ENCODE results near the gene GPR162.
A peak's percentile ranks its signal among the peaks of the same experiment; 100 is the strongest.
"Not testable (repeated sequence)": the region's sequence is repeated elsewhere in the genome, so short reads cannot be mapped to it uniquely, and the experiment has no call there.

GPR162 gene

GRCh38 chr12:6858799-6859198, 37.2 kb downstream of the GPR162 start:
- no peak for DNase-seq (ENCODE audit: low spot score)

- DNase-seq (ENCODE audit: low spot score): no peak
Measured at GRCh38 chr12:6860116-6860515, 38.5 kb downstream of the GPR162 start.

- DNase-seq (ENCODE audit: low spot score): no peak
Measured at GRCh38 chr12:6860942-6861341, 39.3 kb downstream of the GPR162 start.

- DNase-seq (ENCODE audit: low spot score): no peak
Measured at GRCh38 chr12:6861391-6861790, 39.8 kb downstream of the GPR162 start.

- no peak for DNase-seq (ENCODE audit: low spot score)
Measured at GRCh38 chr12:6863033-6863432, 41.4 kb downstream of the GPR162 start.

- DNase-seq (ENCODE audit: low spot score): no peak
Measured at GRCh38 chr12:6863586-6864321, 42.1 kb downstream of the GPR162 start.

- DNase-seq (ENCODE audit: low spot score): not testable (repeated sequence)
Measured at GRCh38 chr12:6865307-6865706, 43.7 kb downstream of the GPR162 start.

GRCh38 chr12:6866163-6866919, 44.7 kb downstream of the GPR162 start:
- DNase-seq (ENCODE audit: low spot score): no peak

- DNase-seq (ENCODE audit: low spot score): no peak
Measured at GRCh38 chr12:6866920-6867412, 45.3 kb downstream of the GPR162 start.

- DNase-seq (ENCODE audit: low spot score): peak; percentile 84
Measured at GRCh38 chr12:6867413-6868210, 46.0 kb downstream of the GPR162 start, which contains the start of gene TPI1. Gene TPI1 (plus strand): TSS chr12:6867531. CDS start chr12:6867567, 36 bp downstream.

GRCh38 chr12:6868211-6869048, 46.8 kb downstream of the GPR162 start:
- DNase-seq (ENCODE audit: low spot score): no peak

- DNase-seq (ENCODE audit: low spot score): peak; percentile 94
Measured at GRCh38 chr12:6869049-6870021, 47.7 kb downstream of the GPR162 start.

- not testable (repeated sequence) for DNase-seq (ENCODE audit: low spot score)
Measured at GRCh38 chr12:6870304-6870703, 48.7 kb downstream of the GPR162 start.

- DNase-seq (ENCODE audit: low spot score): peak; percentile 63
Measured at GRCh38 chr12:6871052-6871957, 49.7 kb downstream of the GPR162 start.

- peak; percentile 90 for DNase-seq (ENCODE audit: low spot score)
Measured at GRCh38 chr12:6872073-6873048, 50.7 kb downstream of the GPR162 start.

- peak; percentile 96 for DNase-seq (ENCODE audit: low spot score)
Measured at GRCh38 chr12:6873094-6874014, 51.7 kb downstream of the GPR162 start, which contains the start of gene SPSB2. Gene SPSB2 (minus strand): TSS chr12:6873303. CDS start chr12:6872901, 402 bp downstream.

- not testable (repeated sequence) for DNase-seq (ENCODE audit: low spot score)
Measured at GRCh38 chr12:6874015-6874368, 52.4 kb downstream of the GPR162 start.

Measured in hematopoietic multipotent progenitor cell treated with erythropoietin and hydrocortisone succinate and interleukin-3 and kit ligand, for 17 days (in vitro differentiated cells).